Neutrophil (primary cell): ENCODE measurements around the gene KREMEN1.

ENCODE experiments used
- H3K27ac ChIP-seq: fragments of 200-600 bp; sonication (generic); 2 replicates; pipeline ENCODE4 v1.5.1; 2016; ENCODE audit warnings: mild to moderate bottlenecking, moderate library complexity
- H3K27me3 ChIP-seq: fragments of 200-600 bp; sonication (generic); 2 replicates; pipeline ENCODE4 v1.6.0; 2016; ENCODE audit warnings: mild to moderate bottlenecking
- H3K36me3 ChIP-seq: fragments of 200-600 bp; sonication (generic); 2 replicates; pipeline ENCODE4 v1.5.1; 2017
- H3K4me1 ChIP-seq, 2 experiments: fragments of 200-600 bp in 1 of 2; sonication (generic) in 1 of 2; 1 replicate in 1 of 2; 2 replicates in 1 of 2; pipeline versions ENCODE4 v1.5.1 to v1.6.1; 2013 to 2016; ENCODE audit warnings: low read depth in 1 of 2, low read length in 1 of 2, mild to moderate bottlenecking in 1 of 2, moderate library complexity in 1 of 2; ENCODE audit not compliant: control insufficient read depth in 1 of 2, insufficient read depth in 1 of 2
- H3K4me3 ChIP-seq, 2 experiments: fragments of 200-600 bp in 1 of 2; sonication (generic) in 1 of 2; 1 replicate in 1 of 2; 2 replicates in 1 of 2; pipeline ENCODE4 v1.5.1; 2013 to 2016; ENCODE audit warnings: low read depth in 1 of 2, low read length in 1 of 2, mild to moderate bottlenecking in 1 of 2, moderate library complexity in 1 of 2
- H3K9me3 ChIP-seq: fragments of 200-600 bp; sonication (generic); 2 replicates; pipeline ENCODE4 v1.5.1; 2016
- TF ChIP-seq, protein P1 (sequence below): fragments of 200-600 bp; sonication (generic); IDR thresholded peaks from 2 replicates; pipeline ENCODE4 v1.5.1; 2016; ENCODE audit warnings: antibody characterized with exemption

KREMEN1 gene

DNA sequence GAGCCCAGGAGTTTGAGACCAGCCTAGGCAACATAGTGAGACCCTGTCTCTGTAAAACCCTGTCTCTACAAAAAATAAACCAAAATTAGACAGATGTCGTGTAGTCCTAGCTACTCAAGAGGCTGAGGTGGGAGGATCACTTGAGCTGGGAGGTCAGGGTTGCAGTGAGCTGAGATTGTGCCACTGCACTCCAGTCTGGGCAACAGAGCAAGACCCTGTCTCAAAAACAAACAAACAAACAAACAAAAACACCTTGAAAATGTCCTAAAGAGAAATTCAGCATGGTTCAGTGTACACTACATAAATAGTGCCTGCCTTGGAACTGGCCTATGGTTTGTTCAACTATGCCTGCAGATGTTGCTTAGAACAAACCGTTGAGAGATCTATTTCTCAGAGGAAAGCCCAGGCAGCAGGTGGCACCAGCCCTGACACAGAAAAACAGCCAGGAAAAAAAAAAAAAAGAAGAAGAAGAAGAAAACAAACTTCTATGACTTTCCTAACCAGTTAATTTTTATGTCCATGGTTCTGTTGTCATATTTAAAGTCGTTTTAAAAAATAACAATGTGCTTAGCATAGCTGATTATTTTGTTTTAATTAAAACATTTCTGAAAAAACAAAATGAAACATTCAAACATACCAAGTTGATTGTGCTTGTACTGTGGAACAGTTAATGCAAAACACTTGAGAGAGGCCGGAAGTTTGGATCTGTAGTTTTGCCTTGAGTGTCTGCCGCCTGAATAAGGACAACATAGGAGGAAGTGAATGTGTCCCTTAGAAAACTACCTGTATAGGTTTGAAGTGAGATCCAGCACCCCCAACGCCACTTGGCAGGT, 5.4 kb downstream of the KREMEN1 start:
- peaks cover 84% of the 10 kb centered on the region for H3K27me3 ChIP-seq
- no peaks in the 10 kb centered on the region for H3K36me3 ChIP-seq
- no peak overlapping the region for H3K27ac ChIP-seq
- TF ChIP-seq, protein P1, sequence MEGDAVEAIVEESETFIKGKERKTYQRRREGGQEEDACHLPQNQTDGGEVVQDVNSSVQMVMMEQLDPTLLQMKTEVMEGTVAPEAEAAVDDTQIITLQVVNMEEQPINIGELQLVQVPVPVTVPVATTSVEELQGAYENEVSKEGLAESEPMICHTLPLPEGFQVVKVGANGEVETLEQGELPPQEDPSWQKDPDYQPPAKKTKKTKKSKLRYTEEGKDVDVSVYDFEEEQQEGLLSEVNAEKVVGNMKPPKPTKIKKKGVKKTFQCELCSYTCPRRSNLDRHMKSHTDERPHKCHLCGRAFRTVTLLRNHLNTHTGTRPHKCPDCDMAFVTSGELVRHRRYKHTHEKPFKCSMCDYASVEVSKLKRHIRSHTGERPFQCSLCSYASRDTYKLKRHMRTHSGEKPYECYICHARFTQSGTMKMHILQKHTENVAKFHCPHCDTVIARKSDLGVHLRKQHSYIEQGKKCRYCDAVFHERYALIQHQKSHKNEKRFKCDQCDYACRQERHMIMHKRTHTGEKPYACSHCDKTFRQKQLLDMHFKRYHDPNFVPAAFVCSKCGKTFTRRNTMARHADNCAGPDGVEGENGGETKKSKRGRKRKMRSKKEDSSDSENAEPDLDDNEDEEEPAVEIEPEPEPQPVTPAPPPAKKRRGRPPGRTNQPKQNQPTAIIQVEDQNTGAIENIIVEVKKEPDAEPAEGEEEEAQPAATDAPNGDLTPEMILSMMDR: no peak
- no peaks in the 10 kb centered on the region for H3K9me3 ChIP-seq
- H3K4me1 ChIP-seq: peaks cover 18 to 19% of the 10 kb centered on the region in 2 experiments
- H3K4me3 ChIP-seq: no peak overlapping the region

DNA sequence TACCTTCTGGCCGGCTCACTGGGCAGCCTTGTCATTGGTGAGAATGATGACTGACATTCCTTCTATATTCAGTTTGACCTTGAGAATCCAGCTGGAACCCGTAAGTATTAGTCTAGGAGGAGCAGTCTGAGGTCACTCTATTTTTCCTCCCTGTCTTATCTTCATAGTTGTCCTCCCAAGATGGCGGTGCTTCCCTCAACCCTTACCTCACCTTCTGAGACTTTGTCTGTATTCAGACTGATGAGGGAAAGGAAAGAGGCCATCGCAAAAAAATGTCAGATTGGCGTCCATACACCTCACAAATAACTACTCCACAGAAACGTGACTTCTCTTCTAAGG, 6.0 kb downstream of the KREMEN1 start:
- H3K4me1 ChIP-seq: peaks cover 18 to 24% of the 10 kb centered on the region in 2 experiments
- TF ChIP-seq, protein P1: no peak
- H3K27me3 ChIP-seq: peaks cover 78% of the 10 kb centered on the region
- no peaks in the 10 kb centered on the region for H3K9me3 ChIP-seq
- H3K4me3 ChIP-seq: no peak overlapping the region
- no peaks in the 10 kb centered on the region for H3K36me3 ChIP-seq
- H3K27ac ChIP-seq: no peak overlapping the region

DNA sequence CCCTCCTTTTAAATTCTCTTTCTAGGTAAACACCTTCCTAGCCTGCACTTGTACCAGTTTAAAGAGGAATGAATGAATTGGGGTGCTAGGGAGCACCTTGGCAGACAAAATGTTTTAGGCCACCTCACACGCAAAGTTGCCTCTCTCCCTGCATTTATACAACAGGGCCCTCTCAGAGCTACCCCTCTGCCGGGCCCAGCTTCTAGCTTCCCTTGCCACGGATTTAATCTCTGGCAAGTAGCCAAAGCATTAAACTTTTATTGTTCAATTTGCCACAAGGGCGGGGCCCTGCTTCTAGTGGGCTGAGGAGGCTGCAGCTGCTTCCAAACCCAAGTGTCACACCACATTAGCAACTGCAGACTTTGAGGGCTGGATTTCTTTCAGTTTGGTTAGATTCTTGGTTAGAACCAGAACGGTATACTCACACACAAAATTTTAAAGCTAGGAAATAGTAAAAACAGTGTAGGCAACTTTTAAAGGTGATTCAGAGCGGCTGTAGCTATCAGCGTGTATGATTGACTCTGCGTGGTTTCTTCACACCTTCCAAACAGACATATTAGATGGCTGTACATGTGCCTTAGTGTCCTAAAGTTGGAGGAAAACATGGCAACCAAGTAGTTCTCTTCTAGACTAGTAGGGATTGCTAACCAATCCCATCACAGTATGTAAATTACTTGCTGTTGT, 6.5 kb downstream of the KREMEN1 start:
- TF ChIP-seq, protein P1: no peak
- no peaks in the 10 kb centered on the region for H3K36me3 ChIP-seq
- H3K27ac ChIP-seq: no peak overlapping the region

DNA sequence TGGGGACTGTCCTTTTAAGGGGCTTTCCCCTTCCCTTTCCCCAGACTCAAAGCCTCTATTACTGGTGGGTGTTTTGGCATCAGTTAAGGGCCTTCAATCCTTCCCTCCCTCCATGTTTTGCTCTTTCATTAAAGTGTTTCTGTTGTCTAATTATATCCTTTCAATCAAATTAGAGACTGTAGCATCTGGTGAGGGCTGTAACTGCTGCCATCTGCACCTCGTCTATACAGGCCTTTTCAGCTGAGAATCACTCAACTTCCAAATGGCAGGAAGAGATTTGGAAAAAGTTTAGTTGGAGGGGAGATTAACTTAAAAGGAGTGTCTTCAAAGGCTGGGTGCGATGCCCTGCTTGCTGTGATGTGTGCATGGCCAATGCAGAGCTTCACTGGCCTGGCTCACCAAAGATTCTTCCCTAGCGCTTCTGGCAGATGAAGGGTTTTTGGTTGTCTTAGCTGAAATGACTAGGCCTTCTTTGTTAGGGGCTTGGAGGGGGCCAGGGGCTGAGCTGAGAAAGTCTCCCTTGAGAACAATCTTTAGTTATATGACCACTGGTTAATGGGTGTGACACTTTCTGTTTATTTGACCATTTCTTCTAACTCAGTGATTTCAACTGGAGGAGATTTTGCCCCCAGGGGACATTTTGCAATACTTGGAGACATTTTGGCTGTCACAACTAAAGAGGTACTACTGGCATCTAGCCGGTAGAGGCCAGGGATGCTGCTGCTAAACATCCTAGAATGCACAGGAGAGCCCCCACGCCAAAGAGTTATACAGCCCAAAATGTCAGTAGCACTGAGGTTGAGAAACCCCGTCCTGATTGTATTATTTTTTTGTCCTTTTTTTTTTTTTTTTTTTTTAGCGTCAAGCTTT, 7.5 kb downstream of the KREMEN1 start:
- H3K27me3 ChIP-seq: peaks cover 63% of the 10 kb centered on the region
- TF ChIP-seq, protein P1: no peak
- no peaks in the 10 kb centered on the region for H3K36me3 ChIP-seq
- H3K9me3 ChIP-seq: no peaks in the 10 kb centered on the region
- no peak overlapping the region for H3K27ac ChIP-seq
- no peak overlapping the region for H3K4me3 ChIP-seq
- H3K4me1 ChIP-seq: peaks cover 18% of the 10 kb centered on the region in 2 experiments

More for the DNA sequence above, 6.5 kb downstream of the KREMEN1 start:
- Histone ChIP-seq H3K4me3 (no peak overlapping the region), H3K9me3 (no peaks in the 10 kb centered on the region), H3K4me1 (peaks cover 18 to 25% of the 10 kb centered on the region in 2 experiments), H3K27me3 (peaks cover 72% of the 10 kb centered on the region)

DNA sequence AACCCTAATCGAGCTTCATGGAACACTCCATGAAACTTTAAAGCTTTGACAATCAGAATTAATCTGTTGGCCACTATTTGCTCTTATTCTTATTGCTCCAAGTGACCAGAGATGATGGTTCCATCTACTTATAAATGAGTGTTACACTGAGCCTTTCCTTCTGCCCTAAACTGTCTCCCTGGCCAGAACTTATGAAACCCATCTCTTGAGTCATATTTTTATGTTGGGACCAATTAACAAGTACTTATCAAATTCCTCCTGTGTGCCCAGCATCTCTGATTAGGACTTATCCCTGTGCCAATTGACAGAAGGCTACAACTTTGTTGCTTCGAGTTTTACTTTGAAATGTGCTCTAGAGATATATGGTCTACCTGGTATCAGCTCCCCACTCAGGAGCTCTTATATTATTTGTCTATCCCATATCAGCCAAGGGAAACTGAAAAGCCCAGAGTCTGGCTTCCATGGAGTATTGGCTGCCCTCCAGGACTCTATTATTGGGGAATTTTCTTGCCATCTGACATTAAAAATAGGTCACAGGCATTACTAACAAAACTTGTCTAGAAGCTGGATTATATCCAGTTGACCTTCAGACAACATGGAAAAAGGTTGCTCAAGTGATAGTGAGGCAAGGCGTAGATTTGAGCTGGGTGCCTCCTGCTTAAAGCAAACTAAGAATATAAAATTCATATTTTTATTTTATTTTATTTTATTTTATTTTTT, 8.8 kb downstream of the KREMEN1 start:
- Histone ChIP-seq H3K4me1 (peaks cover 16 to 18% of the 10 kb centered on the region in 2 experiments), H3K27me3 (peaks cover 54% of the 10 kb centered on the region), H3K36me3 (no peaks in the 10 kb centered on the region), H3K4me3 (no peak overlapping the region), H3K9me3 (no peaks in the 10 kb centered on the region), H3K27ac (no peak overlapping the region)
- TF ChIP-seq, protein P1: no peak
